Measurements from ENCODE around the gene STAT5B.

DNA sequence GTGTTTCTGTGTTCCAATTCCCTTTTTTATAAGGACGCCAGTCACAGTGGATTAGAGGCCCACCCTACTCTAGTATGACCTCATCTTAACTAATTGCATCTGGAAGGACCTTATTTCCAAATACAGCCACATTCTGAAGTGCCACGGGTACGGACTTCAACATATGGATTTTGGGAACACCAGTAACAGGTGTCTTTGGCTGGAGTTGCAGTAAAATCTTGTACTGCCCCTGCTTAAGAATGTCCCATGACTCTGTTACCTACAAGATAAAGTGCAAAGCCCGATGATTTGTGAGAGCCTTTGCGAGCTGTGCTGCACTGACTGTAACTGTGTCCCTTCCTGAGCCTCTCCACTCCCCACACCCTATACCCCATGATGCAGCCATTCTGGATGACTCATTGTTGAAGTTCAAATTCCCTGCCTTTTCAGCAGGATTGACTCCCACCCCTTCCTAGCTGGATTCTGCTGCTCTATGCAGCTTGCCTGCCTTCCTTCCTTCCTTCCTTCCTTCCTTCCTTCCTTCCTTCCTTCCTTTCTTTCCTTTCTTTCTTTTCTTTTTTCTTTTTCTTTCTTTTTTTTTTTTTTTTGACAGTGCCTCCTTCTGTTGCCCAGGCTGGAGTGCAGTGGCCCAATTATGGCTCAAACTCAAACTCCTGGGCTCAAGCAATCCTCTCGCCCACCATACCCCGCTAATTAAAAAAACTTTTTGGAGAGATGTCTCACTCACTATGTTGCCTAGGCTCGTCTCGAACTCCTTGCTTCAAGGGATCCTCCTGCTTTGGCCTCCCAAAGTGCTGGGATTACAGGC lies 93.1 kb downstream of the STAT5B start:
- TF ChIP-seq POLR2A (IDR thresholded peaks at IDR 0.05; ENCODE audit: low read depth, low read length), result no peak
- no peak for TF ChIP-seq POLR2AphosphoS5 (IDR thresholded peaks at IDR 0.05; ENCODE audit: low read depth, low read length)

Data from GM12892 (cell line).